Eye (tissue), 1 donor: Measurements from ENCODE around the gene PCA3.
A peak's percentile ranks its signal among the peaks of the same experiment; 100 is the strongest.

Source experiments
- DNase-seq: peaks from one replicate; pipeline ENCODE4 v3.0.0-alpha.2; 2015

PCA3 gene

GRCh38 chr9:76835571-76836283, 71.5 kb downstream of the PCA3 start:
- DNase-seq, result peak; percentile 18
